MM.1S (cell line): ENCODE measurements around the gene MAP3K2.

Experiments
- DNase-seq: peaks from one replicate; pipeline ENCODE4 v3.0.0-alpha.2; 2015
- H2AFZ ChIP-seq: fragments of 300-600 bp; sonication (generic); 2 replicates; pipeline ENCODE4 v1.6.0; 2016; ENCODE audit warnings: antibody characterized with exemption, low read length
- H3F3A ChIP-seq: fragments of 300-600 bp; sonication (generic); 2 replicates; pipeline ENCODE4 v1.6.1; 2016; ENCODE audit warnings: mild to moderate bottlenecking, antibody characterized with exemption, low read length, moderate library complexity, mixed read lengths; ENCODE audit not compliant: insufficient read depth
- H3K27ac ChIP-seq: fragments of 300-600 bp; sonication (generic); 2 replicates; pipeline ENCODE4 v1.5.1; 2016; ENCODE audit warnings: mild to moderate bottlenecking, low read length
- H3K27me3 ChIP-seq: fragments of 300-600 bp; sonication (generic); replicated peaks from 2 replicates; pipeline ENCODE4 v1.6.0; 2016; ENCODE audit warnings: low read length; ENCODE audit not compliant: insufficient read depth
- H3K36me3 ChIP-seq: fragments of 300-600 bp; sonication (generic); replicated peaks from 2 replicates; pipeline ENCODE4 v1.6.1; 2016; ENCODE audit warnings: mild to moderate bottlenecking, low read length, mixed read lengths; ENCODE audit not compliant: insufficient read depth
- H3K4me1 ChIP-seq: fragments of 300-600 bp; sonication (generic); 2 replicates; pipeline ENCODE4 v1.6.1; 2016; ENCODE audit warnings: low read length, mixed read lengths
- H3K4me2 ChIP-seq: fragments of 300-600 bp; sonication (generic); 2 replicates; pipeline ENCODE4 v1.6.0; 2016; ENCODE audit warnings: low read depth, low read length
- H3K4me3 ChIP-seq: fragments of 300-600 bp; sonication (generic); 2 replicates; pipeline ENCODE4 v1.5.1; 2016; ENCODE audit warnings: low read length, mixed read lengths
- H3K79me2 ChIP-seq: fragments of 300-600 bp; sonication (generic); 2 replicates; pipeline ENCODE4 v1.6.1; 2016; ENCODE audit warnings: mixed run types, low read length, mixed read lengths
- H3K9ac ChIP-seq: fragments of 300-600 bp; sonication (generic); 2 replicates; pipeline ENCODE4 v1.6.1; 2016; ENCODE audit warnings: low read length, mixed read lengths
- H3K9me2 ChIP-seq: fragments of 300-600 bp; sonication (generic); replicated peaks from 2 replicates; pipeline ENCODE4 v1.6.1; 2016; ENCODE audit warnings: mild to moderate bottlenecking, low read length, mixed read lengths; ENCODE audit not compliant: insufficient read depth
- H3K9me3 ChIP-seq: fragments of 300-600 bp; sonication (generic); replicated peaks from 2 replicates; pipeline ENCODE4 v1.6.1; 2016; ENCODE audit warnings: mild to moderate bottlenecking, low read length, mixed read lengths; ENCODE audit not compliant: insufficient read depth
- H4K20me1 ChIP-seq: fragments of 300-600 bp; sonication (generic); 2 replicates; pipeline ENCODE4 v1.6.1; 2016; ENCODE audit warnings: mild to moderate bottlenecking, low read length, moderate library complexity, mixed read lengths; ENCODE audit not compliant: insufficient read depth
- EZH2 ChIP-seq: fragments of 300-600 bp; sonication (generic); optimal IDR thresholded peaks from 2 replicates; pipeline ENCODE3; 2017; ENCODE audit warnings: low read depth, mild to moderate bottlenecking, antibody characterized with exemption, low read length, mixed read lengths
- EZH2phosphoT487 ChIP-seq: fragments of 300-600 bp; sonication (generic); IDR thresholded peaks from 2 replicates; pipeline ENCODE4 v1.6.1; 2018; ENCODE audit warnings: antibody characterized with exemption, low read length
- TF ChIP-seq, protein P1 (sequence below): fragments of 300-600 bp; sonication (generic); IDR thresholded peaks from 2 replicates; pipeline ENCODE4 v1.5.1; 2016; ENCODE audit warnings: antibody characterized with exemption, low read length, mixed read lengths

The MAP3K2 gene

DNA sequence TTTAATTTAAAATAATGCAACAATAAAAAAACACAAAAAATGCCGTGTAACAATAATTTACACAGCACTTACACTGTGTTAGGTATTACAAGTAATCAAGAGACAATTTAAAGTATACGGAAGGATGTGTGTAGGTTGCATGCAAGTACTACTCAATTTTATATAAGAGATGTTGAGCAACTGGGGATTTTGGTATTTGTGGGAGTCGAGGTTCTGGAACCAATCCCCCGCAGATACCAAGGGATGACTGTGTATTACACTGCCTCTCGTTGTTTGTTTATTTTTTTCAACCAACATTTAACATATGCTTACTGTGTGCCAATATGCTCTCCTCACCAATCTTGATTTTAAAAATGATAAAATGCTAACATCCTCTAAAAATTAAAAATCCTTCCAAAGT lies 24.8 kb downstream of the MAP3K2 start:
- Histone ChIP-seq H3F3A (no peaks in the 10 kb centered on the region), H3K36me3 (no peaks in the 10 kb centered on the region), H3K27ac (no peak overlapping the region), H3K9me2 (no peaks in the 10 kb centered on the region), H2AFZ (no peak overlapping the region), H3K9ac (no peak overlapping the region), H4K20me1 (peaks cover 8% of the 10 kb centered on the region; the same call in 1 of the 2 replicates), H3K4me1 (no peaks in the 10 kb centered on the region), H3K4me3 (no peak overlapping the region), H3K79me2 (peaks cover 96% of the 10 kb centered on the region), H3K4me2 (no peak overlapping the region), H3K27me3 (no peaks in the 10 kb centered on the region), H3K9me3 (no peaks in the 10 kb centered on the region)
- TF ChIP-seq EZH2 (no peak), EZH2phosphoT487 (no peak)
- TF ChIP-seq, protein P1, sequence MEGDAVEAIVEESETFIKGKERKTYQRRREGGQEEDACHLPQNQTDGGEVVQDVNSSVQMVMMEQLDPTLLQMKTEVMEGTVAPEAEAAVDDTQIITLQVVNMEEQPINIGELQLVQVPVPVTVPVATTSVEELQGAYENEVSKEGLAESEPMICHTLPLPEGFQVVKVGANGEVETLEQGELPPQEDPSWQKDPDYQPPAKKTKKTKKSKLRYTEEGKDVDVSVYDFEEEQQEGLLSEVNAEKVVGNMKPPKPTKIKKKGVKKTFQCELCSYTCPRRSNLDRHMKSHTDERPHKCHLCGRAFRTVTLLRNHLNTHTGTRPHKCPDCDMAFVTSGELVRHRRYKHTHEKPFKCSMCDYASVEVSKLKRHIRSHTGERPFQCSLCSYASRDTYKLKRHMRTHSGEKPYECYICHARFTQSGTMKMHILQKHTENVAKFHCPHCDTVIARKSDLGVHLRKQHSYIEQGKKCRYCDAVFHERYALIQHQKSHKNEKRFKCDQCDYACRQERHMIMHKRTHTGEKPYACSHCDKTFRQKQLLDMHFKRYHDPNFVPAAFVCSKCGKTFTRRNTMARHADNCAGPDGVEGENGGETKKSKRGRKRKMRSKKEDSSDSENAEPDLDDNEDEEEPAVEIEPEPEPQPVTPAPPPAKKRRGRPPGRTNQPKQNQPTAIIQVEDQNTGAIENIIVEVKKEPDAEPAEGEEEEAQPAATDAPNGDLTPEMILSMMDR: no peak
- DNase-seq: no peak

GRCh38 chr2:127361929-127362885 lies 25.6 kb downstream of the MAP3K2 start:
- peaks cover 8% of the 10 kb centered on the region; the same call in 1 of the 2 replicates for H4K20me1 ChIP-seq

GRCh38 chr2:127360242-127360641 lies 27.5 kb downstream of the MAP3K2 start:
- peaks cover 94% of the 10 kb centered on the region for H3K79me2 ChIP-seq

More at GRCh38 chr2:127361929-127362885, 25.6 kb downstream of the MAP3K2 start:
- DNase-seq: no peak
- Histone ChIP-seq H3K36me3 (no peaks in the 10 kb centered on the region), H2AFZ (no peak overlapping the region), H3K9me3 (no peaks in the 10 kb centered on the region), H3K4me3 (no peak overlapping the region), H3K79me2 (peaks cover 96% of the 10 kb centered on the region), H3K9ac (no peak overlapping the region), H3F3A (no peaks in the 10 kb centered on the region), H3K4me1 (no peaks in the 10 kb centered on the region), H3K9me2 (no peaks in the 10 kb centered on the region), H3K4me2 (no peak overlapping the region), H3K27ac (no peak overlapping the region), H3K27me3 (no peaks in the 10 kb centered on the region)
- TF ChIP-seq, protein P1: no peak
- no peak for TF ChIP-seq EZH2
- TF ChIP-seq EZH2phosphoT487: no peak

More at GRCh38 chr2:127360242-127360641, 27.5 kb downstream of the MAP3K2 start:
- Histone ChIP-seq H2AFZ (no peak overlapping the region), H3K36me3 (no peaks in the 10 kb centered on the region), H3K9me3 (no peaks in the 10 kb centered on the region), H3K27me3 (no peaks in the 10 kb centered on the region), H3K4me2 (no peak overlapping the region), H3K9me2 (no peaks in the 10 kb centered on the region), H4K20me1 (peaks cover 7% of the 10 kb centered on the region), H3F3A (no peaks in the 10 kb centered on the region), H3K9ac (no peak overlapping the region), H3K4me1 (no peaks in the 10 kb centered on the region), H3K27ac (no peak overlapping the region), H3K4me3 (no peak overlapping the region)
- no peak for TF ChIP-seq EZH2
- TF ChIP-seq, protein P1: no peak
- no peak for TF ChIP-seq EZH2phosphoT487
- no peak for DNase-seq
